Activated naive CD8-positive, alpha-beta T cell treated with anti-CD3 and anti-CD28 coated beads for 36 hours (primary cell): ENCODE results near the gene MTCL3.

Experiments
- DNase-seq: peaks from one replicate; pipeline ENCODE4 v3.0.0; 2021
- H3K27ac Mint-ChIP-seq: one replicate; pipeline ENCODE4 v1.8.0; 2022; ENCODE audit warnings: mild to moderate bottlenecking, moderate library complexity, mixed read lengths
- H3K27me3 Mint-ChIP-seq: one replicate; pipeline ENCODE4 v1.8.0; 2022; ENCODE audit warnings: mild to moderate bottlenecking, mixed read lengths
- H3K36me3 Mint-ChIP-seq: one replicate; pipeline ENCODE4 v1.8.0; 2021; ENCODE audit warnings: mild to moderate bottlenecking, mixed read lengths
- H3K4me1 Mint-ChIP-seq: one replicate; pipeline ENCODE4 v1.8.0; 2021; ENCODE audit warnings: mixed read lengths
- H3K4me3 Mint-ChIP-seq: one replicate; pipeline ENCODE4 v1.8.0; 2022; ENCODE audit warnings: mild to moderate bottlenecking, moderate library complexity, mixed read lengths
- H3K9me3 Mint-ChIP-seq: one replicate; pipeline ENCODE4 v1.8.0; 2022; ENCODE audit warnings: mixed read lengths

MTCL3 gene

DNA sequence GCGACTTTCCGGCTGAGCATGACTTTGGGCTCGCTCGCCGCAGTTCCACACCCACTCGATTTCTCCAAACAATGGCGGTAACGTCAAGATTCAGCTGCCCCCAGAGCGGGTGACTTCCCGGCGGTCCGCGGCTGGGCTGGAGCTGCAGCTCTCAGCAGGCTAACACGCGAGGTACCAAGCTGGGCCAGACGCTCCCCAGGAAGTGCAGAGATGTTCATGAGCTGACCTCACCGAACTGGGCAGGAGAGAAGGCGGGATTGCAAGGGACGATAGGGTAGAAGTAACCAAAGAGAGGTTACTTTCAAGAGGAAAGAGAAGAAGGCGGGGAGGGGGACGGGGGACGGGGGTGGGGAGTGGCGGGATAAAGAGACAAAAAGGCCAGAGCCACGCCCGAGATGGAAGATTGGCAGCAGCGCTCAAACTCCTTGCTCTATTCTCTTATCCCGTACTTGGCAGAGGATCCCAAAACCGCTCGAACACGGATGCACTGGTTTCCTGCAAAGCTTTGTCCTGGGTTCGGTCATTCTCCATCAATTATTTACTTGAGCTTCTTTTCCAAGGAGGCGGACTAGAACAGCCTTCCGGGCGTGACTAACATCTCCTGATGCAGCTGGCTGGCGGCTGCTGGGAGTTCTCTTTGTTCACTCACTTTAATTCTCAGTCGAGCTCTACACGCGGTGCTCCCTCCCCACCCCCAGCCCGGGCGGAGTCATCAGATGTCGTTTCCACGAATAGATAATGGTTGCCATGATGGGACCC, at the start of gene MTCL3:
Gene MTCL3, minus strand, starts transcription at position 626 of the 759 bp plus-strand sequence.
- Mint-ChIP-seq H3K27ac (peak within 1 kb of the TSS; percentile 72), H3K27me3 (peaks cover 76% of the 10 kb centered on the region), H3K4me1 (peaks cover 32% of the 10 kb centered on the region), H3K36me3 (no peaks in the 10 kb centered on the region), H3K4me3 (peak within 1 kb of the TSS; percentile 82), H3K9me3 (no peaks in the 10 kb centered on the region)
- DNase-seq: peak; percentile 40

DNA sequence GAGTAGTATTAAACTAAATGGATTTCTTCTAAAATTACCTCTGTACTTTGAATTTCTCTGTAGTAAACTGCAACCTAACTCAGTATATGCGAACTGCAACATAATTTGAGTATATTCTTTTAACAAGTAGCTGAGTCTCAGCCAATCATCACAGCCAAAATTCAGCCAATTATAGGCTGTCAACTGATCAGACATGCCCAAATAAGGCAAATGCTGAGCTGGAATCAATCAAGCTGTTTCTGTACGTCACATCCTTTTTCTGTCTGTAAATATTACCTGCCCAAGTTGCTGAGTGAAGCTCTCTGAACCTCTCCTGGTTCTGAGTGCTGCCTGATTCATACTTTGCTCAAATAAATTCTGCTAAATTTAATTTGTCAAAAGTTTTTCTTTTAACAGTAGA, 48.3 kb upstream of the MTCL3 start:
- H3K4me1 Mint-ChIP-seq: peaks cover 15% of the 10 kb centered on the region
- peaks cover 11% of the 10 kb centered on the region for H3K27me3 Mint-ChIP-seq
- H3K9me3 Mint-ChIP-seq: peaks cover 1% of the 10 kb centered on the region
- no peak overlapping the region for H3K27ac Mint-ChIP-seq
- H3K36me3 Mint-ChIP-seq: no peaks in the 10 kb centered on the region
- no peak overlapping the region for H3K4me3 Mint-ChIP-seq
- no peak for DNase-seq

- H3K4me3 Mint-ChIP-seq: no peak overlapping the region
- peaks cover 15% of the 10 kb centered on the region for H3K27me3 Mint-ChIP-seq
- H3K9me3 Mint-ChIP-seq: peaks cover 1% of the 10 kb centered on the region
- H3K4me1 Mint-ChIP-seq: peaks cover 13% of the 10 kb centered on the region
- no peak overlapping the region for H3K27ac Mint-ChIP-seq
- DNase-seq: no peak
- H3K36me3 Mint-ChIP-seq: no peaks in the 10 kb centered on the region
These were observed 47.5 kb upstream of the MTCL3 start for GRCh38 chr6:127566651-127567050.

DNA sequence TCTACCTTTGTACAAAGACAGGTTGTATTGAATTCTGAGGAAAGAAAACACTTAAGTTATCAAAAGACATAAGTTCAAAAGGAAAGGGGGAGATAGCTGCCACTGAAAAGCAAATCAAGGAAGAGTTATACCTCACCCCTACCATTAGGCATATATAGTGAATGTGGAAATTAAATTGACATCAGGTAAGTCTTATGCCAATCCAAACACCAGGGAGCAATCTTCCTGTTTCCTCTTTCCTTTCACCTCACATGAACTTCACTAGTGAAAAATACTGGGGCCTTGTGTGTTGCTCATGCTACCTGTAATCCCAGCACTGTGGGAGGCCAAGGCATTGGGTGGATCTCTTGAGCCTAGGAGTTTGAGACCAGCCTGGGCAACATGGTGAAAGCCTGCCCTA, 47.0 kb upstream of the MTCL3 start:
- Mint-ChIP-seq H3K4me1 (peaks cover 8% of the 10 kb centered on the region), H3K36me3 (no peaks in the 10 kb centered on the region), H3K27ac (no peak overlapping the region), H3K27me3 (peaks cover 15% of the 10 kb centered on the region), H3K4me3 (no peak overlapping the region), H3K9me3 (peaks cover 1% of the 10 kb centered on the region)
- no peak for DNase-seq

GRCh38 chr6:127564761-127565160, 45.6 kb upstream of the MTCL3 start:
- H3K27ac Mint-ChIP-seq: no peak overlapping the region
- no peak for DNase-seq
- H3K36me3 Mint-ChIP-seq: no peaks in the 10 kb centered on the region
- no peak overlapping the region for H3K4me3 Mint-ChIP-seq
- H3K27me3 Mint-ChIP-seq: peaks cover 20% of the 10 kb centered on the region
- H3K9me3 Mint-ChIP-seq: peaks cover 1% of the 10 kb centered on the region
- no peaks in the 10 kb centered on the region for H3K4me1 Mint-ChIP-seq

DNA sequence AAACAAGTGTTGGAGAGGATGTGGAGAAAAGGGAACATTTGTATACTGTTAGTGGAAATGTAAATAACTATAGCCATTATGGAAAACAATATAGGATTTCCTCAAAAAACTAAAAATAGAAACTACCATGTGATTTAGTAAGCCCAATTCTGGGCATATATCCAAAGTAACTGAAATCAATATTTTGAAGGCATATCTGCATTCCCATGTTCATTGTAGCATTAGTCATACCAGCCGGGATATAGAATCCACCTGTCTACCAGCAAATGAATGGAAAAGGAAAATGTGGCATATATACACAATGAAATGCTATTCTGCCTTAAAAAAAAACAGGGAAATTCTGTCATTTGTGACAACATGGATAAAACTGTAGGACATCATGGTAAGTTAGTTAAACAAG, 42.5 kb upstream of the MTCL3 start:
- Mint-ChIP-seq H3K4me3 (no peak overlapping the region), H3K36me3 (no peaks in the 10 kb centered on the region), H3K9me3 (no peaks in the 10 kb centered on the region), H3K27ac (no peak overlapping the region), H3K4me1 (no peaks in the 10 kb centered on the region), H3K27me3 (peaks cover 20% of the 10 kb centered on the region)
- no peak for DNase-seq

DNA sequence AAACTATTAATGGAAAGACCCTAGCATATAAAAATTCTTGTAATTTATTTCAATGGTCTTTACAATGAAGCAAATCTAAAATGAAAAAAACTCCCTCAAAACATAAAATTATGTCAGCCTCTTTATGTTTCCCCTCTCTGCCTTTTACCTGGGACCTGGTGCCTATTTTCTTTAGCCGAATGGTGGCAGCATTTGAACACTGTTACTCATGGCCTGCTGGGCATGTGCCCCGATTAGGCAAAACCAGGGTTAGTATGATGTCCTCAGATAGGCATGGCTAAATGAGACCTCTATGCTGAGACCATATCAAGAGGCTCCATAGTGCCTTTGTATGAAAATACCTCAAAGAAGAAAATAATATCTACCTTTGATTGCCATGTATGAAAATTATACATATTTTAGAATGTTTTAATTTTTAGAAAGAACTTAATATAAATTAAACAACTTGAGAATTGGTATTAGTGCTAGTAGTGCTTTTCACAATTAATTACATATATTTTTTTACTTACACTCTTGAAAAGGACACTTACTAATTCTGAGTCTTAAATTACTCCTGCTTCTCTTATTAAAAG, 35.4 kb upstream of the MTCL3 start:
- H3K9me3 Mint-ChIP-seq: no peaks in the 10 kb centered on the region
- no peak overlapping the region for H3K27ac Mint-ChIP-seq
- H3K4me3 Mint-ChIP-seq: no peak overlapping the region
- H3K27me3 Mint-ChIP-seq: peaks cover 24% of the 10 kb centered on the region
- peak; percentile 14 for DNase-seq
- no peaks in the 10 kb centered on the region for H3K36me3 Mint-ChIP-seq
- H3K4me1 Mint-ChIP-seq: no peaks in the 10 kb centered on the region

DNA sequence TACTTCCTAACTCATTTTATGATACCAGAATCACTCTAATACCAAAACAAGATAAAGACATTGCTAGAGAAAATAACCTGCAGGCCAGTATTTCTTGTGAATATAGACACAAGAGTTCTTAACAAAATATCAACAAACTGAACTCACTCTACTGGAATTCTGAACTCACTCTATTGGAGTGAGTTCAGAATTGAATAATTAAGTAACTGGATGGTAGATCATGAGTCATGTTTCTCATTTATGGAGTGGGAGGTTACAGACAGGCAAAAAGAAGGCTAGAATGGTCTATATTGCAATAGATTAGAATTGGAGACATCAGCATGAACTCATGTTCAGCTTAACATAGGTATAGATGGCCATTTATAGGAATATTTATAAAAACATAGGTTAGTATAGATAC, 31.3 kb upstream of the MTCL3 start:
- Mint-ChIP-seq H3K27me3 (peaks cover 35% of the 10 kb centered on the region), H3K27ac (no peak overlapping the region), H3K9me3 (no peaks in the 10 kb centered on the region), H3K4me1 (no peaks in the 10 kb centered on the region), H3K4me3 (no peak overlapping the region), H3K36me3 (no peaks in the 10 kb centered on the region)
- no peak for DNase-seq

GRCh38 chr6:127547904-127548649, 28.9 kb upstream of the MTCL3 start:
- no peak overlapping the region for H3K4me3 Mint-ChIP-seq
- H3K27ac Mint-ChIP-seq: no peak overlapping the region
- no peaks in the 10 kb centered on the region for H3K4me1 Mint-ChIP-seq
- no peaks in the 10 kb centered on the region for H3K36me3 Mint-ChIP-seq
- peaks cover 38% of the 10 kb centered on the region for H3K27me3 Mint-ChIP-seq
- H3K9me3 Mint-ChIP-seq: no peaks in the 10 kb centered on the region
- DNase-seq: no peak

- no peak for DNase-seq
These were observed 28.1 kb upstream of the MTCL3 start for GRCh38 chr6:127547215-127547614.

DNA sequence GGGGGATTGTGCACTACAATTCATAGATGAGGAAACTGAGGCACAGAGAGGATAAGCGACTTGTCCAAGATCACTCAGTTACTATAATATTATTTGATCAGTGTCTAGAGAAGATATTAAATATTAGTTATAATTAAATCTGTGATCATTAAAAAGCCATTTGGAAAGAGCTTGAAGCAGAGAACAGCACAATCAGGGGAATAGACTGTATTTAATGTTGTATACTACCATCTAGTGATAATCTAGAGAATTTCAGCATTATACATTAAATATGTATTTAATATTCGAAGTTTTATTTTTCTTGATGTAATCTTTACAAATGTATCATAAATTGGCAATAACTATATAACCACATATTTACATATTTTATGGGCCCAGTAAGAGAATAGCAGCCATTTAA, 20.1 kb upstream of the MTCL3 start:
- DNase-seq: no peak
- H3K9me3 Mint-ChIP-seq: no peaks in the 10 kb centered on the region
- no peak overlapping the region for H3K4me3 Mint-ChIP-seq
- H3K4me1 Mint-ChIP-seq: no peaks in the 10 kb centered on the region
- H3K36me3 Mint-ChIP-seq: no peaks in the 10 kb centered on the region
- H3K27ac Mint-ChIP-seq: no peak overlapping the region
- H3K27me3 Mint-ChIP-seq: peaks cover 20% of the 10 kb centered on the region

More at GRCh38 chr6:127547215-127547614, 28.1 kb upstream of the MTCL3 start:
- Mint-ChIP-seq H3K27ac (no peak overlapping the region), H3K4me1 (no peaks in the 10 kb centered on the region), H3K9me3 (no peaks in the 10 kb centered on the region), H3K27me3 (peaks cover 35% of the 10 kb centered on the region), H3K4me3 (no peak overlapping the region), H3K36me3 (no peaks in the 10 kb centered on the region)

DNA sequence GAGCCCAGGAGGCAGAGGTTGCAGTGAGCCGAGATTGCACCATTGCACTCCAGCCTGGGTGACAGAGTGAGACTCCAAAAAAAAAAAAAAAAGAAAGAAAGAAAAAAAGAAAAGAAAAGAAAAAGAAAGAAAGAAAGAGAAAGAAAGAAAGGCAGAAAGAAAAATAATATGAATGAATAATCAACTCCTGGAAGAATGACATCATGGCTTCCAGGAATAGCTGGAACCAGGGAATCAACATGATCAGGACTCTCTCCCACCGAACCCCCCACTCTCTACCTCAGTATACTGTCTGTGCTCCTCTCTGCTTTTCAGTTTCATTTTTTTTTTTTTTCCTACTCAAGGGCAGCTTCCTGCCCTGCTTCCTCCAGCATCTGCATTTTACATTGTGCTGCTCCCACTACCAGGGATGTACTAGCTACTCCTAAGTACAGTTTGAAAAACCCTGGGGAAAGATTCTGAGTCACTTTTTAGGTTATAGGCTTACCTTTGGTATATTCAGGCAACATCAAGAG, 19.7 kb upstream of the MTCL3 start:
- H3K9me3 Mint-ChIP-seq: no peaks in the 10 kb centered on the region
- H3K27ac Mint-ChIP-seq: peak overlapping the region; percentile 31
- no peaks in the 10 kb centered on the region for H3K36me3 Mint-ChIP-seq
- DNase-seq: no peak
- H3K4me1 Mint-ChIP-seq: no peaks in the 10 kb centered on the region
- H3K4me3 Mint-ChIP-seq: no peak overlapping the region
- peaks cover 25% of the 10 kb centered on the region for H3K27me3 Mint-ChIP-seq

GRCh38 chr6:127533736-127534135, 14.6 kb upstream of the MTCL3 start:
- no peaks in the 10 kb centered on the region for H3K36me3 Mint-ChIP-seq
- no peak for DNase-seq
- H3K4me3 Mint-ChIP-seq: no peak overlapping the region
- H3K4me1 Mint-ChIP-seq: no peaks in the 10 kb centered on the region
- H3K27ac Mint-ChIP-seq: no peak overlapping the region
- peaks cover 40% of the 10 kb centered on the region for H3K27me3 Mint-ChIP-seq
- H3K9me3 Mint-ChIP-seq: no peaks in the 10 kb centered on the region

DNA sequence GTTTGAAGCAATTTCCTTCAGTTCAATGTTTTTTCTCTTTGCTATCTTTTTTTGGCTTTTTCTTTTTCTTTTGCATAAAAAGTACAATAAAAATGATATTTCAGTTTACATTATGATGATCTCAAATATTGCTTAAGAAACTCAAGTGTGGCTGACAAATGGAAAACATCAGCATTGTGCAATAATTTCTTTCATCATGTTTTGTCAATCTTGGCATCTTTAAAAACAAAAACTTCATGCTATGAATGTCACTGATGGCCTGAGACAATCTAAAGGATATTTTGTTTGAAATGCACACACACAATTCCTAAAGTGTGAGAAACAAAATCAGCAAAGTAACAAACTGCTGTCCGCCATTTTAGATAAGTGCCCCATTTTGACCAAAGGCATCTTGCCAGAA, 13.9 kb upstream of the MTCL3 start:
- H3K4me1 Mint-ChIP-seq: no peaks in the 10 kb centered on the region
- no peaks in the 10 kb centered on the region for H3K36me3 Mint-ChIP-seq
- H3K27ac Mint-ChIP-seq: no peak overlapping the region
- H3K9me3 Mint-ChIP-seq: no peaks in the 10 kb centered on the region
- H3K27me3 Mint-ChIP-seq: peaks cover 38% of the 10 kb centered on the region
- no peak for DNase-seq
- no peak overlapping the region for H3K4me3 Mint-ChIP-seq

DNA sequence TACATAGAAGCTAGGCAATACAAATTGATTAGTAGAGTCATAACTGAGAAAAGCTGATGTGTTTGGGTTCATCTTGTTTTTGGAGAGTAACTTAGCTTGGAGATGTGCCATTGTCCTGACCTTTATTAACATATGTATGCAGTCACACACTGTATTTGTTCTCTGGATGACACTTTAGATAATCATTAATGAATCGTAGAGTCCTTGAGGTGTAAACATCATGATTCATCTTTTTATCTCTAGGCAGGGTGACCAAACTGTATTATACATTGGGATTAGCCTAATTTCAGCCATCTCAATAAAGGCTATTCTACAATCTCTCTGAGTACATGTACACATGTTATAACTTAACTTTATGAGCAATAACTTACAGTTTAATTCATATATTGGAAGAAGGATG, 3.6 kb upstream of the MTCL3 start:
- H3K4me1 Mint-ChIP-seq: peaks cover 15% of the 10 kb centered on the region
- no peaks in the 10 kb centered on the region for H3K36me3 Mint-ChIP-seq
- no peak for DNase-seq
- no peaks in the 10 kb centered on the region for H3K9me3 Mint-ChIP-seq
- no peak overlapping the region for H3K4me3 Mint-ChIP-seq
- peaks cover 80% of the 10 kb centered on the region for H3K27me3 Mint-ChIP-seq
- H3K27ac Mint-ChIP-seq: no peak overlapping the region
